22Rv1 (cell line): ENCODE results near the gene SYNJ2.

Source experiments
- CTCF ChIP-seq: fragments of 450-650 bp; IDR thresholded peaks from 2 replicates; pipeline ENCODE4 v1.5.1; 2017; ENCODE audit warnings: mild to moderate bottlenecking
- ZFX ChIP-seq: fragments of 450-650 bp; IDR thresholded peaks from 2 replicates; pipeline ENCODE4 v1.6.1; 2017; ENCODE audit warnings: antibody characterized with exemption, borderline replicate concordance

GRCh38 chr6:158003910-158004700, 22.4 kb downstream of the SYNJ2 start:
- no peak for TF ChIP-seq CTCF
- no peak for TF ChIP-seq ZFX
